ENCODE results near the gene HDLBP.

GRCh38 chr2:241315879-241316631 is 583 bp upstream of the HDLBP start, which contains the start of gene SEPTIN2:
- no peak for TF ChIP-seq EZH2 (IDR thresholded peaks at IDR 0.05; ENCODE audit: insufficient read depth, poor library complexity, severe bottlenecking)
- TF ChIP-seq EZH2phosphoT487 (IDR thresholded peaks at IDR 0.05; ENCODE audit: insufficient read depth, low read depth), result no peak
